CD4-positive, alpha-beta T cell treated with Interleukin-10 for 1 hour (primary cell): ENCODE measurements around the gene PLRG1.

Experiments used
- DNase-seq: peaks from one replicate; pipeline ENCODE4 v3.0.0-alpha.2; 2020

Gene PLRG1

DNA sequence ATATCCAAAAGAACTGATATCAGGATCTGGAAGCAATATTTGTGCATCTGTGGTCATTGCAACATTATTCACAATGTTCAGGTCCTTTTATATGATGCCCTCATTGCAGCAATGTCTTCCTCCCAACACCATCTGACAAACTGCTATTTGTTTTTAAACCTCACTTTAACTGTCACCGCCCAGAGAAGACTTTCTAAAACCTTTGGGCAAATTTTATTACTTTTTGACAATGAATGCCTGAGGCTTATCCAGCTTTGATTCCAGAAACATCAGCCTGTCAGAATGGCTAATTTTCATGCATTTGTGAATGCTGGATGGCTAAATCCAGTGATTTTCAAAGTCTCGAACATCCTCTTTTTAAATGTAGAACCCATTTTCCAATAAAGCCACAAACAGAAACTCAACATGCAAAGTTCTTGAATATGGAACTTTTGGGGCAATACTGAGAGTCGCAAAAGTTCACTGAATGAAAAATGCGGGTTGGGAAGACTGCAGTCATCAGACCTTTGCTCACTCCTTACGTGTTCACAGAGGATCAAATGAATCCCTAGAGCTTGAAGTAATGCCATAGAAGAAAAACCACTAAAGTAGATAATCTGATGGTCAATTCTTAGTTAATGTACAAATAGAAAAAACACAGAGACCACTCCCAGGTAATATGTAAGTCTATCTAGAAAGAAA is 23.1 kb upstream of the PLRG1 start:
- DNase-seq, result no peak

- DNase-seq, result no peak
Measured at GRCh38 chr4:154569584-154569983, 19.4 kb upstream of the PLRG1 start.

DNA sequence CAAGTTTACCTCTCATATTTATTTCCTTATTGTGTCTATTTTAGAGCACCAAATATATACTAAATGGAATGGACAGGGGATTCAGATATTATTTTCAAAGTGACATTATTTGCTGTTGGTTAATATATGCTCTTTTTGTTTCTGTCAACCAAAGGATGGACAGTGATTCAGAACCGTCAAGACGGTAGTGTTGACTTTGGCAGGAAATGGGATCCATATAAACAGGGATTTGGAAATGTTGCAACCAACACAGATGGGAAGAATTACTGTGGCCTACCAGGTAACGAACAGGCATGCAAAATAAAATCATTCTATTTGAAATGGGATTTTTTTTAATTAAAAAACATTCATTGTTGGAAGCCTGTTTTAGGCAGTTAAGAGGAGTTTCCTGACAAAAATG is 18.8 kb upstream of the PLRG1 start:
- DNase-seq, result no peak

DNA sequence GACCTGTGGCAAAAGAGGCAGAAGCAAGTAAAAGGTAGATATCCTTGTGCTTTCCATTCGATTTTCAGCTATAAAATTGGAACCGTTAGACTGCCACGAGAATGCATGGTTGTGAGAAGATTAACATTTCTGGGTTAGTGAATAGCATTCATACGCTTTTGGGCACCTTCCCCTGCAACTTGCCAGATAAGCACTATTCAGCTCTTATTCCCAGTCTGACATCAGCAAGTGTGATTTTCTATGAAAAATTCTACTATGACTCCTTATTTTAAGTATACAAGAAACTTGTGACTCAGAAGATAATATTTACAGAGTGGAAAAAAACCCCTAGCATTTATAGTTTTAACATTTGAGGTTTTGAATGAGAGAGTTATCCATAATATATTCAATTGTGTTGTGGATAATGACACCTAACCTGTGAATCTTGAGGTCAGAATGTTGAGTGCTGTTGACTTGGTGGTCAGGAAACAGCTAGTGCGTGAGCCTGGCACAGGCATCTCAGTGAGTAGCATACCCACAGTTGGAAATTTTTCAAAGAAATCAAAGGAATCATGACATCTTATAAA is 16.5 kb upstream of the PLRG1 start:
- no peak for DNase-seq

DNA sequence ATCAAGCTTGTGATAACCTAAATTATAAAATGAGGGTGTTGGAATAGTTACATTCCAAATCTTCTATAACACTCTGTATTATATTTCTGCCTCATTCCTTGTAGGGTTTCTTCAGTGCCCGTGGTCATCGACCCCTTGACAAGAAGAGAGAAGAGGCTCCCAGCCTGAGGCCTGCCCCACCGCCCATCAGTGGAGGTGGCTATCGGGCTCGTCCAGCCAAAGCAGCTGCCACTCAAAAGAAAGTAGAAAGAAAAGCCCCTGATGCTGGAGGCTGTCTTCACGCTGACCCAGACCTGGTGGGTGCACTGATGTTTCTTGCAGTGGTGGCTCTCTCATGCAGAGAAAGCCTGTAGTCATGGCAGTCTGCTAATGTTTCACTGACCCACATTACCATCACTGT is 15.5 kb upstream of the PLRG1 start:
- DNase-seq, result no peak

GRCh38 chr4:154564311-154564710 is 14.1 kb upstream of the PLRG1 start:
- DNase-seq, result no peak

GRCh38 chr4:154562697-154563254 is 12.6 kb upstream of the PLRG1 start, which contains the start of gene FGB:
Gene FGB, plus strand, starts transcription at chr4:154563011. Its CDS starts 8 bp downstream, at chr4:154563019.
- DNase-seq, result no peak

DNA sequence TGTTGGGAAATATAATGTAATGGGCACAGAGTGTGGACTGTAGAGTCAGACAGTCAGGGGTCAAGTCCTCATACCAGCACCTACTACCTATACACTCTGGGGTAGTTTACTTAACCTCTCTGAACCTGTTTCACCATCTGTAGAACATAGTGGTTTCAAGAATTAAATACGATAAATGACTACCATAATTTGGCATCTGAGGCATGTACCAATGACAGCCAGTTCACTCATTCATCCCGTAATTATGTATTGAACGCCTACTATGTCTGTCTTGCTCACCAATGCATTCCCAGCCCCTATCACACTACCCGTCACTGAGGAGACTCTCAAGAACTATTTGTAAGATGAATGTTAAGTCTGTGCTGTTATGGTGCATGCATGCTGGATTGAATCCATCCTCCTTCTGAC is 10.6 kb upstream of the PLRG1 start:
- no peak for DNase-seq

GRCh38 chr4:154560419-154560801 is 10.2 kb upstream of the PLRG1 start:
- no peak for DNase-seq

GRCh38 chr4:154559494-154560418 is 9.6 kb upstream of the PLRG1 start:
- DNase-seq, result peak; percentile 15

- no peak for DNase-seq
Measured at GRCh38 chr4:154559141-154559493, 8.9 kb upstream of the PLRG1 start.

- DNase-seq, result peak; percentile 83
Measured at GRCh38 chr4:154551872-154552686, 1.9 kb upstream of the PLRG1 start.

- DNase-seq, result no peak
Measured at GRCh38 chr4:154545689-154546088, 4.5 kb downstream of the PLRG1 start.

GRCh38 chr4:154542271-154542879 is 7.8 kb downstream of the PLRG1 start:
- DNase-seq, result no peak

GRCh38 chr4:154534296-154534695 is 15.9 kb downstream of the PLRG1 start:
- no peak for DNase-seq

- no peak for DNase-seq
Measured at GRCh38 chr4:154529728-154530519, 20.3 kb downstream of the PLRG1 start.

DNA sequence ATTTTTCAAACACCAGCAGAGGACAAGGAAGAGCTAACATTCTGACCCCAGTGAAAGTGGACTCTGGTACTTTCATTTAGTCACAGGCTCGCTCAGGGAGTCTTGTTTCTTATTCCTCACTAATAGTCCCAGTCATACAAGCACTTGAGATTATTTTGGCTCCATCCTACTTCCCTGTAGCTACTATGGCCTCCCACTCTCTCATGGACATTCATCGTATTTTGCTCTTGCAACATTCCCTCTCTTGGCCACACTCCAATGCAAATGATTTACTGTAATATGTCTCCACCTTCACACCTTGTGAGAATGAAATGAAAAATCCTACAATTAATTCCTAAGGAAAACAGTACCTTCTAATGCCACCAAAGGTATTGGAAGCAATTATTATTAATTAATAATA is 21.3 kb downstream of the PLRG1 start:
- no peak for DNase-seq

DNA sequence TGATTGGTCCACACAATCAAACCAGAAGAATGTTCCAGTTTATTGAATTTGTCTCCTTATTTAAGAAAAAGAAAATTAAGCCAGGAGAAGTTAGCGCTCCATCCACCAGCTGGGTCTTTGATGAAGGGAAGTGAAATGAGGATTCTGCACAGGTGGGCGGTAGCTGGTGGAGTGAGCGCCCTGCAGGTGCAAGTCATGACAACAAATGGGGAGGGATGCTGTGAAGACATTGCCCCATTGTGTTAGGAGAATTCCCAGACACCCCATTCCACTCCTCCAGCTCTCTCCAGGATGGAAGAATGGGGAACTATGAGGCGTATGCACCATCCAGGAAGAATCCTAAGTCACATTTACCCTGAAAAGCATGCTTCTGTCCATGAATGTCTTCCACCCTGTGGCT is 22.9 kb downstream of the PLRG1 start:
- no peak for DNase-seq

GRCh38 chr4:154526151-154526550 is 24.0 kb downstream of the PLRG1 start:
- no peak for DNase-seq

DNA sequence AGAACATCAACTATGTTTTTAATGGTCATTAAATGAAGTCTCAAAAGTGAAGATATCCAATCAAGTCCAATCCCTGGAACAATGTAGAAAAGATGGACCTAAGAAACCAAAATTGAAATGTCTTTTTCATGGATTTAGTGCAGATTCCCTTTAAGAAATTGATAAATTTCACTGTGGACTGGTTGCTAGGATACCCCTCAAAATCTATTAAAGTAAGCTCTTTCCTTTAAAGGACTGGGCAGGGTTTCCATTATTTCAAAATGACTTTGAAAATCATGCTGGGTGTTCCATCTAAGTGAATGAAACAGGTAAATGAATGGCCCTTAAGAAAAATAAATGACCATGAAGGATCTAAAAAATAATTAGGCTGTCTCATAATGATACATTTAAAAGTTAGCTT is 28.6 kb downstream of the PLRG1 start:
- no peak for DNase-seq

DNA sequence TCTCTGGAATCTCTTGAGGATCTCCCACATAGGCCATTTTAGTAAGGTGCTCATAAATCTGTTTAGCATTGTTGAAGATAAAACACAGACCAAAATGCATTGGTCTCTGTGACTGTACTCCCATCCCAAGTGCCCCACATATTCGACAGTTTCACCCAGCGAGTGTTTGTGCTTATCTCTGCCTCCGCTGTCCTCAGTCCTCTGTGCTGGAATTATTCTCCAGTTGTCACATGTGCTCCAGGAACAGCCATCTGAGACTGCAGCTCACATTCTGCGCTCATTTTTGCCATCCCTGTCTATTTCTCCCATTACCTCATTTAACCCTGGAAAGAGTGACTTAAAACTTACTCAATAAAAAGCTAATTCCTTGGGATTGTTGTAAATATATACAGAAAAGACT is 31.0 kb downstream of the PLRG1 start:
- no peak for DNase-seq
